Activated CD4-positive, alpha-beta memory T cell treated with anti-CD3 and anti-CD28 coated beads, Interleukin-2, amount 10 ng/mL, durations not matched to agents 7 days and 5 days (primary cell): Measurements from ENCODE around the gene WDR44. TPM values are rescaled to one million over a fixed set of nuclear protein-coding genes. Genes with fewer than 3 reads are reported as not detected.
"Not testable (repeated sequence)": the region's sequence is repeated elsewhere in the genome, so short reads cannot be mapped to it uniquely, and the experiment has no call there.

Source experiments
- CTCF ChIA-PET: fragments of 350-600 bp; sonication (Branson Sonifier 250); formaldehyde crosslinking; loops from one replicate; lab custom pipeline; 2021; ENCODE audit warnings: antibody characterized with exemption, inconsistent platforms; lab: Charles Lee
- POLR2A ChIA-PET: fragments of 350-600 bp; sonication (Branson Sonifier 250); formaldehyde crosslinking; loops from one replicate; lab custom pipeline; 2021; ENCODE audit warnings: antibody characterized with exemption; lab: Charles Lee
- DNase-seq: peaks from one replicate; pipeline ENCODE4 v3.0.0-alpha.2; 2020
- H3K27ac Mint-ChIP-seq: one replicate; pipeline ENCODE4 v1.8.0; 2021; ENCODE audit warnings: mild to moderate bottlenecking, mixed read lengths
- H3K27me3 Mint-ChIP-seq: one replicate; pipeline ENCODE4 v1.8.0; 2021; ENCODE audit warnings: mixed read lengths
- H3K36me3 Mint-ChIP-seq: one replicate; pipeline ENCODE4 v1.8.0; 2021; ENCODE audit warnings: low read depth, mixed read lengths
- H3K4me1 Mint-ChIP-seq: one replicate; pipeline ENCODE4 v1.8.0; 2021; ENCODE audit warnings: mixed read lengths
- H3K4me3 Mint-ChIP-seq: one replicate; pipeline ENCODE4 v1.8.0; 2021; ENCODE audit warnings: mild to moderate bottlenecking, mixed read lengths
- H3K9me3 Mint-ChIP-seq: one replicate; pipeline ENCODE4 v1.8.0; 2021; ENCODE audit warnings: mixed read lengths
- total RNA-seq, 2 experiments: library from RNA; stranded (reverse); gene quantifications; one replicate each; pipeline ENCODE4 v1.2.3, GENCODE V29; 2021

Gene WDR44
- total RNA-seq, 2 experiments from 2014 or later, result 18.9 to 19.9 TPM

DNA sequence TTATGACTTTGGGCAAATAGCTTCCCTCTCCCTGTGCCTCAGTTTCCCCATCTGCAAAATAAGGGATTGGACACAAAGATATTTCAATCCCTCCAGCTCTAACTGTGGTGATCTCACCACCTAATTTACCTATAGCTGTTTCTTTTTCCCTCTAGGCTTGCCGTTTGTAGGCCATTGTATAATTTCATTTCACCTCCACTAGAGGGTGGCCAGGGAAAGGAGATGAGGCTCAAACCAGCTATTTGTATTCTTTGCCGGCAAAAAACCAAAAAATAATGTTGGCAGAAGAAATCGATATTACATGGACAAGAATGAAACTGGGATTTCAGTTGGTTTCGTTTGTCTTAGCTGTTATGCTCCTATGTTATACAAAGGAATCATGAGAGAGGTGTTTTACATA lies 113.6 kb downstream of the WDR44 start:
- peak; percentile 18 for DNase-seq
- no peak overlapping the region for H3K27ac Mint-ChIP-seq
- no peaks in the 10 kb centered on the region for H3K4me1 Mint-ChIP-seq
- no peaks in the 10 kb centered on the region for H3K9me3 Mint-ChIP-seq
- H3K4me3 Mint-ChIP-seq, result no peak overlapping the region
- no peaks in the 10 kb centered on the region for H3K27me3 Mint-ChIP-seq
- POLR2A ChIA-PET, result interaction anchor here (2.7 kb wide), 1 partner anchor 37 kb away, joined by 12 read pairs; no protein-coding TSS in a partner anchor
- CTCF ChIA-PET, result interaction anchor here (0.7 to 4.7 kb wide), 14 partner anchors 69 to 271 kb away, joined by 3 to 50 read pairs (median 4); no protein-coding TSS in a partner anchor
- no peaks in the 10 kb centered on the region for H3K36me3 Mint-ChIP-seq

DNA sequence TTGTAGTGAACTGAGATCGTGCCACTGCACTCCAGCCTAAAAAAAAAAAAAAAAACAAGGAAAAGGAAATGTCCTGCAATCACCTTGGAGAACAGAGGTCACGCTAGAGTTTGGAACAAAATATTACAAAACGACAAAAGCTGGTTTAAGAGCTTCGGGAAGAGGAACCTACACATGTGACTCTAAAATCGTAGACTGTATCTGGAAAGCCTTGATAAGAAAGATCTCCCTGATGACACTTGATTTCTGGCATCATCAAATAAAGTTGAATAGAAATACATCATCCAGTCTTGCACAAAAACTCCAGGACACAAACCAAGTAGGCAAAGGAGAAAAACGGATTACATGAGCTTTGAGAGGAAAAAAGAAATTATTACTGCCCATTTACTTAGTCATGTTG lies 118.6 kb downstream of the WDR44 start:
- no peak for DNase-seq
- no peaks in the 10 kb centered on the region for H3K36me3 Mint-ChIP-seq
- H3K4me1 Mint-ChIP-seq, result no peaks in the 10 kb centered on the region
- ChIA-PET CTCF (no interaction called here), POLR2A (no interaction called here)
- no peaks in the 10 kb centered on the region for H3K9me3 Mint-ChIP-seq
- H3K27me3 Mint-ChIP-seq, result no peaks in the 10 kb centered on the region
- no peak overlapping the region for H3K27ac Mint-ChIP-seq
- H3K4me3 Mint-ChIP-seq, result no peak overlapping the region

DNA sequence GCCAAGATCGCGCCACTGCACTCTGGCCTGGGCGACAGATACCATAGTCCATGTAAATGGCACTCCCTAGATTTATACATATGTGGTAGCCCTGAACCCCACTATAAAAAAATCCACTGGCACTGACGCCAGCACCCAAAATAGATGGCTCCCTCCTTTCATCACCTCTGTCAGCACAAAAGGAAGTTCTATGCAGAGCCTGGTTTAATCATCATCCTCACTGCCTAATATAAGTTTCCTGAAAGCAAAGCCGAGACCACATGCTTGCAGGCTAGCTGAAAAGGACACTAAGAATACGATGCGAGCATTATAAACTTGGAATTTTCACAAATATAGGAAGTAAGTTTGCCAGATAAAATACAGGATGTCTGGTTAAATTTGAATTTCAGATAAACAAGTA lies 122.2 kb downstream of the WDR44 start:
- Mint-ChIP-seq H3K4me1 (no peaks in the 10 kb centered on the region), H3K9me3 (peaks cover 6% of the 10 kb centered on the region), H3K27me3 (no peaks in the 10 kb centered on the region), H3K4me3 (no peak overlapping the region), H3K36me3 (no peaks in the 10 kb centered on the region), H3K27ac (no peak overlapping the region)
- ChIA-PET CTCF (interaction anchor here (1.3 kb wide), 1 partner anchor 134 kb away, joined by 3 read pairs; no protein-coding TSS in a partner anchor), POLR2A (interaction anchor here (0.9 kb wide), 1 partner anchor 27 kb away, joined by 3 read pairs; no protein-coding TSS in a partner anchor)
- DNase-seq, result no peak

DNA sequence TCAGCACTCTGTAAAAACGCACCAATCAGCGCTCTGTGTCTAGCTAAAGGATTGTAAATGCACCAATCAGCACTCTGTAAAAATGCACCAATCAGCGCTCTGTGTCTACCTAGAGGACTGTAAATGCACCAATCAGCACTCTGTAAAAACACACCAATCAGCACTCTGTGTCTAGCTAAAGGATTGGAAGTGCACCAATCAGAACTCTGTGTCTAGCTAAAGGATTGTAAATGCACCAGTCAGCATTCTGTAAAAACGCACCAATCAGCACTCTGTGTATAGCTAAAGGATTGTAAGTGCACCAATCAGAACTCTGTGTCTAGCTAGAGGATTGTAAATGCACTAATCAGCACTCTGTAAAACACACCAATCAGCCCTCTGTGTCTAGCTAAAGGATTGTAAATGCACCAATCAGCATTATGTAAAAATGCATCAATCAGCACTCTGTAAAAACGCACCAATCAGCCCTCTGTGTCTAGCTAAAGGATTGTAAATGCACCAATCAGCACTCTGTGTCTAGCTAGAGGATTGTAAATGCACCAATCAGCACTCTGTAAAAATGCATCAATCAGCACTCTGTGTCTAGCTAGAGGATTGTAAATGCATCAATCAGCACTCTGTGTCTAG lies 124.9 kb downstream of the WDR44 start:
- DNase-seq, CTCF ChIA-PET, H3K4me1 Mint-ChIP-seq, H3K36me3 Mint-ChIP-seq, H3K27me3 Mint-ChIP-seq, H3K4me3 Mint-ChIP-seq, H3K9me3 Mint-ChIP-seq, H3K27ac Mint-ChIP-seq: not testable (repeated sequence)
- POLR2A ChIA-PET, result interaction anchor here (1.3 kb wide), 1 partner anchor 26 kb away, joined by 5 read pairs; no protein-coding TSS in a partner anchor

DNA sequence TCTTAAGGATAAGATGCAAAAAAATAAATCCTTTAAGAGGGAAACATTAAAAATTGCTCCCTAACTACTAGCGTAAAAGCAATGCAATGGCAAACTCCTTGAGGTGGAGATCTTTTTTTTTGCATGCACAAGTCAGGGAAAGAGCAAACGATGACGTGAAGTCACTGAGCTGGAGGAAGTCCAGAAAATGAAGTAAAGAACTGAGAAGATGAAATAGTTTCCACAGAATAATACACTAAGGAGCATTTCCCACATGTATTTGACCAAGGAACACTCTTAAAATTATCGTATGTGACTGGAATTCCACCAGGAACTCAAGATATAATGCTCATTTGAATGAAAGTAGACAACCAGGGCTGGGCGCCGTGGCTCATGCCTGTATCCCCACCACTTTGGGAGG lies 128.7 kb downstream of the WDR44 start:
- no peak overlapping the region for H3K27ac Mint-ChIP-seq
- peaks cover 1% of the 10 kb centered on the region for H3K27me3 Mint-ChIP-seq
- no peaks in the 10 kb centered on the region for H3K36me3 Mint-ChIP-seq
- ChIA-PET CTCF (no interaction called here), POLR2A (no interaction called here)
- no peak for DNase-seq
- H3K4me1 Mint-ChIP-seq, result no peaks in the 10 kb centered on the region
- H3K4me3 Mint-ChIP-seq, result no peak overlapping the region
- H3K9me3 Mint-ChIP-seq, result peaks cover 6% of the 10 kb centered on the region

DNA sequence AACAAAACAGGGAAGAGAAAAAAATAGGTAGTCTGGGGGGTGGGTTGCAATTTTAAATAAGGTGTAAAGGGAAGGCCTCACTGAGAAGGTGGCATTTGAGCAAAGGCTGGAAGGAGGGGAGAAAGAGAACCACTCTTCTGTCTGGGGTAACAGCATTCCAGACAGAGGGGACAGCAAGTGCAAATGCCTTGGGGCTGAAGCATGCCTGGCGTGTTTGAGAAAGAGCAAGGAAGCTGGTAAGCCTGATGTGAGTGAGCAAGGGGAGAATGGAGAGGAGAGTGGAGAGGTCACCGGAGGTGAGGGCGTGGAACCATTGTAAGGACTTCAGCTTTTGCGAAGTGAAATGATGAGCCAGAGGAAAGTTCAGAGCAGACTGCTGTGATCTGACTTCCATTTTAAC lies 130.0 kb downstream of the WDR44 start:
- Mint-ChIP-seq H3K4me3 (no peak overlapping the region), H3K27me3 (peaks cover 1% of the 10 kb centered on the region), H3K27ac (no peak overlapping the region), H3K36me3 (no peaks in the 10 kb centered on the region), H3K9me3 (peaks cover 5% of the 10 kb centered on the region), H3K4me1 (no peaks in the 10 kb centered on the region)
- ChIA-PET POLR2A (no interaction called here), CTCF (no interaction called here)
- DNase-seq, result no peak

DNA sequence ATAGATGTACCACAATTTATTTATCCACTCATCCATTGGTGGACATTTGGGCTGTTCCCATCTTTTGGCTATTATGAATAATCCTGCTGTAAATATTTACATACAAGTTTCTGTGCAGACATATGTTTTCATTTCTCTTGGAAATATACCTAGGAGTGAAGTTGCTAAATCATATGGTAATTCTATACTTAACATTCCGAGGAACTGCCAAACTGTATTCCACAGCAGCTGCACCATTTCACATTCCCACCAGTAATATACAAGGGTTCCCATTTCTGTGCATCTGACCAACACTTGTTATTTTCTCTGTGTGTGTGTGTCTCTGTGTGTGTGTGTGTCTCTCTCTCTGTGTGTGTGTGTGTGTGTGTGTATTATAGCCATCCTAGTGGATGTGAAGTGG lies 134.3 kb downstream of the WDR44 start:
- POLR2A ChIA-PET, result no interaction called here
- Mint-ChIP-seq H3K27me3 (no peaks in the 10 kb centered on the region), H3K4me1 (no peaks in the 10 kb centered on the region), H3K27ac (no peak overlapping the region), H3K4me3 (no peak overlapping the region), H3K36me3 (no peaks in the 10 kb centered on the region), H3K9me3 (no peaks in the 10 kb centered on the region)
- DNase-seq, result no peak
- CTCF ChIA-PET, result no interaction called here

DNA sequence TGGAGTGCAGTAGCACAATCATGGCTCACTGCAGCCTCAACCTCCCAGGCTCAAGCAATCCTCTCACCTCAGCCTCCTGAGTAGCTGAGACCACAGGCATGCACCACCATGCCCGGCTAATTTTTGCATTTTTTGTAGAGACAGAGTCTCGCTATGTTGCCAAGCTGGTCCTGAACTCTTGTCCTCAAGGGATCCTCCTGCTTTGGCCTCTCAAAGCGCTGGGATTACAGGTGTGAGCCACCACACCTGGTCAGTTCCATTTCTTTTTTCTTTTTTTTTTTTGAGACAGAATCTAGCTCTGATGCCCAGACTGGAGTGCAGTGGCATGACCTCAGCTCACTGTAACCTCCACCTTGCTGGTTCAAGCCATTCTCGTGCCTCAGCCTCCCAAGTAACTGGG lies 136.5 kb downstream of the WDR44 start:
- H3K4me3 Mint-ChIP-seq, DNase-seq, H3K9me3 Mint-ChIP-seq, H3K27me3 Mint-ChIP-seq, H3K4me1 Mint-ChIP-seq, H3K36me3 Mint-ChIP-seq, POLR2A ChIA-PET, H3K27ac Mint-ChIP-seq: not testable (repeated sequence)
- CTCF ChIA-PET, result interaction anchor here (0.7 kb wide), 1 partner anchor 84 kb away, joined by 3 read pairs; no protein-coding TSS in a partner anchor

DNA sequence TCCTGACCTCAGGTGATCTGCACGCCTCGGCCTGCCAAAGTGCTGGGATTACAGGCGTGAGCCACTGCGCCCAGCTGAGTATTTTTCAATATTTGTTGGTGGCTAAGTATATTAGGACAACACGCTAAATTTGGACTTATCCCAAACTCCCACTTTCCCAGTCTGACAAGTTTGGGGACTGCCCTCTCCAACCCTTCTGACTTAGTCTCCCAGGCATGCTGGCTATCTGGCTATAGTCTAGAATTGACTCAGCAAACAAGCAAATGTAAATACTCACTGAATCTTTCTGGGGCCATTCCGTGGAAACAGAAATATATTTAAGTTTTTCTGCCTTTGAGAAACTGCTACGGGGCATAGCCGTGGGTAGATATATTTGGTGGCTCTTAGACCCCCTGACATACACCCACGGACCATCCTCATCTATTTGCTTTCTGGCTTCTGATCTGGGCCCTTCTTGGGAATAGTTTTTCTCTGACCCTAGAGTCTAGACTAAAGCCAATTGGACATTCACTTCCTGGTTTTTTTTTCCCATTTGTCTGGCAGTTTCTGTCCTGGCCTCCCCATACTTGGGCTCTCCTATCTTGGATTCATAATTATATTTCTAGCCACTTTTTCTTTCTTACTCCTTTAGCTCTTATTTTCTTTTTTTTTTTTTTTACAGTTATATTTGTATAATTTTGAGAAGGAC lies 138.5 kb downstream of the WDR44 start:
- H3K9me3 Mint-ChIP-seq, result no peaks in the 10 kb centered on the region
- CTCF ChIA-PET, result interaction anchor here (1.7 kb wide), 1 partner anchor 117 kb away, joined by 5 read pairs; no protein-coding TSS in a partner anchor
- no peak overlapping the region for H3K27ac Mint-ChIP-seq
- H3K27me3 Mint-ChIP-seq, result no peaks in the 10 kb centered on the region
- no peak overlapping the region for H3K4me3 Mint-ChIP-seq
- no peaks in the 10 kb centered on the region for H3K4me1 Mint-ChIP-seq
- H3K36me3 Mint-ChIP-seq, result no peaks in the 10 kb centered on the region
- DNase-seq, result no peak
- POLR2A ChIA-PET, result no interaction called here

DNA sequence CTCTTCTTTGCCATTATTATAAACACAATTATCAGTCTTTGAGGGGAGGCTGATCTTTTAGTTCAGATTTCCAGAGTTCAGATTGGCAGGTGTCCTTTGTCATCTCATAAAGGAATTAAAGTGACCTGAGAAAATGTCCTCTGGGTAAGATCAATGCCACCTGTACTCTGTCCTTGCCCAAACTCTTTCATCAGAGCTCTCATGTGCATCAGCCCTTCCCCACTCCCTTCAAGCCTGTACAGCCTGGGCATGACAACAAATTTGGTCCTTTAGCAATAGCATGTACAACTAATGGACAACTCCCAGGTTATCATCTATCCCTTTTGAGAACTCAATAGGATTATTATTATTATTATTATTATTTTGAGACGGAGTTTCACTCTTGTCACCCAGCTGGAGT lies 140.8 kb downstream of the WDR44 start:
- H3K27ac Mint-ChIP-seq, CTCF ChIA-PET, H3K36me3 Mint-ChIP-seq, DNase-seq, H3K27me3 Mint-ChIP-seq, POLR2A ChIA-PET, H3K4me1 Mint-ChIP-seq, H3K9me3 Mint-ChIP-seq, H3K4me3 Mint-ChIP-seq: not testable (repeated sequence)

DNA sequence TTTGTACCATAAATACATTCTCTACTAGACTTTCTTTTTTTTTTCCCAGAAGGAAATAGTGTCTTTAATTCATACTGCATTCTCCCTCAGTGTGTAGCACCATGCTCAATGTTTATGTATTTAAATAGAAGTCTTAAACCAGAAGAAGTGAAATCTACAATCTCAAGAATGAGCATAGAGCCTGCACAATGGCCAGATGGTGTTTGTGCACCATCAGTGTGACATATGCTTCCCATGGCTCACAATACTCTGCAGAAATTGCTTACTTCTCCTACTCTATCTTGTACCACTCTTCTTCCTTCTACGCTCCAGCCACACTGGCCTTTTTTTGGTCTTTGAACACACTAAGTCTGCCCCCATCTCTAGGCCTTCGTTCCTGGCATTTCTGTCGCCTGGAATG lies 147.1 kb downstream of the WDR44 start:
- Mint-ChIP-seq H3K27me3 (no peaks in the 10 kb centered on the region), H3K36me3 (peaks cover 16% of the 10 kb centered on the region), H3K9me3 (no peaks in the 10 kb centered on the region), H3K4me3 (no peak overlapping the region), H3K4me1 (peaks cover 16% of the 10 kb centered on the region), H3K27ac (no peak overlapping the region)
- DNase-seq, result no peak
- ChIA-PET CTCF (no interaction called here), POLR2A (no interaction called here)

DNA sequence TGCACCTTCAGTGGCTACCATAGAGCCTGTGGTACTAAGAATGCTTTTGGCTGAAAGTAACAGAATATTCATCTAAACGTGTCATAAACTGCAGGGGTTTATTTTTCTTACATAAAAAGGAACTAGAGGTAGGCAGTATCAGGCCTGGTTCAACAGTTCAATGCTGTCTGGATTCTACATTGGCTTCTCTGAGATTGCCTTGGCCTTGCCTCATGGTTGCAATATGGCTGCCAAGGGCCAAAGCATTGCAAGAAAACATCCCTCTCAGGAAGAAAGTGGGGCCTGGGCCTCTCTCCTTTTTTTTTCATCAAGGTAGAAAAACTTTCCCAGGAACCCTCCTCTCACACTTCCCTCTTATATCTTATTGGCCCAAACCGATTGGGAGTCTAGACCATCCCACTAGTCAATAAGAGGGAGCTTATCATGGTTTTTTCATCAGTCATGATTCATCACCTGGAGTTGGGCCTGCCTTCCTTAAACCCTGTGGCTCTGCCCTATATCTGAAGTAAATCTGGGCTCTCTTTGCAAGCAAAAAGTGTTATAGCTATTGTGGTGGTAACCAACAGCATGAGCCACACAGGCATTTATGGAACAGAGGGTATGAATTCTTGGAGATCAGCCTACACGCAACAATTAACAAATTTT lies 147.9 kb downstream of the WDR44 start:
- Mint-ChIP-seq H3K36me3 (peaks cover 17% of the 10 kb centered on the region), H3K4me3 (no peak overlapping the region), H3K9me3 (no peaks in the 10 kb centered on the region), H3K4me1 (peaks cover 21% of the 10 kb centered on the region), H3K27me3 (no peaks in the 10 kb centered on the region), H3K27ac (no peak overlapping the region)
- POLR2A ChIA-PET, result interaction anchor here (3.8 to 11.5 kb wide), 2 partner anchors 40 to 146 kb away, joined by 23 to 389 read pairs; partner anchors contain the start of gene WDR44
- CTCF ChIA-PET, result interaction anchor here (0.7 kb wide), 1 partner anchor 44 kb away, joined by 3 read pairs; no protein-coding TSS in a partner anchor
- no peak for DNase-seq
